Retinal pigment epithelial cell (primary cell): ENCODE results near the gene BCO1.

Experiments used
- DNase-seq: peaks from one replicate; pipeline ENCODE4 v3.0.0-alpha.2; 2010; ENCODE audit warnings: low read depth
- H3K4me3 ChIP-seq: 2 replicates; pipeline ENCODE4 v1.5.1; 2011; ENCODE audit warnings: mild to moderate bottlenecking, low read length, control low read depth, moderate library complexity
- CTCF ChIP-seq: conservative IDR thresholded peaks from 2 replicates; pipeline ENCODE4 v1.5.1; 2011; ENCODE audit warnings: low read depth, low read length, control low read depth, inconsistent platforms

BCO1 gene

GRCh38 chr16:81296631-81297030 is 58.1 kb downstream of the BCO1 start:
- no peak for DNase-seq
- TF ChIP-seq CTCF = no peak

DNA sequence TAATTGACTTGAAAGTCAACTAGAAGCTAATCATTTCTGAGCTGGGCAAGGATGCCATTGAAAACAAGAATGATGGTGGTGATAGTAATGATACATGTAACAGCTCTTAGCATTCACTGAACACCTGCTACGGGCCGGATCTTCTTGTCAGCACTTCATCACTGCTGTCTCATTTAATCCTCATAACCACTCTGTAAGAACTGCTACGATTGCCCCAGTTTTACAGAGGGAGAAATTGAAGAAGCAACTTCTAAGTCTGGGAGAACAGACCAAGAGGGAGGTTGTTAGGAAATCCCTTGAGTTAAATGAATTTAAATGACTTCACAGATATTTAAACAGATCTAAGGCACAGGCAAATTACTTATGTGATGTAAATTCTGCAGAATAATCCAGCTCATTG is 69.3 kb downstream of the BCO1 start:
- H3K4me3 ChIP-seq = no peak overlapping the region
- DNase-seq = no peak
- TF ChIP-seq CTCF = no peak

More at GRCh38 chr16:81296631-81297030, 58.1 kb downstream of the BCO1 start:
- H3K4me3 ChIP-seq = no peak overlapping the region

DNA sequence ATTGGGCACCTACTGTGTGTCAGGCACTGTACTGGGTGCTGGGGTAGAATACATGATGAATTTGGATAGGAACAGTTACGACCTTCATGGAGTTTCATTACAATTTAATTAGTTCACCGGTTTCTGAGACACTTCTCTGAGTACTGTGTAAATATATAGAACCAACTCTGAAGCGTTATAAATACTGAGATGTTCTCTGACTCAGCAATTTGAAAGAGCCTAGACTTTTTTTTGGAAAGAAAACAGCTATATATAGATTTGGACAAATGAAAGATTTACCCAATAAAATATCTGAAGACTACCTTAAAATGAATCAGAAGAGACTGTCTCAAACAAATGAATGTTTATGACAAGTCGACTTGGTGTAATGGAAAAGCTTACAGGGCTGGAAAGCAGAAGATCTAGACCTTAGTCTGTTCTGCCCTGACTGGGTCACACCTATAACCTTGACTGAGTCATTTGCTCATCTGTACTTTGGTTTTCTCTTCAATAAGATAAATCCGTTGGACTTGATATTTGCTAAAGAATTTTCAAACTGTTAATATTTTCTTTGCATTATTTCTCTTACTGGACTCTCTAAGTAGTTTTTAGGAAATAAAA is 71.7 kb downstream of the BCO1 start:
- H3K4me3 ChIP-seq = no peak overlapping the region
- no peak for TF ChIP-seq CTCF
- no peak for DNase-seq

- no peak for TF ChIP-seq CTCF
- H3K4me3 ChIP-seq = no peak overlapping the region
- no peak for DNase-seq
Observed at GRCh38 chr16:81311762-81312161, 73.3 kb downstream of the BCO1 start.

DNA sequence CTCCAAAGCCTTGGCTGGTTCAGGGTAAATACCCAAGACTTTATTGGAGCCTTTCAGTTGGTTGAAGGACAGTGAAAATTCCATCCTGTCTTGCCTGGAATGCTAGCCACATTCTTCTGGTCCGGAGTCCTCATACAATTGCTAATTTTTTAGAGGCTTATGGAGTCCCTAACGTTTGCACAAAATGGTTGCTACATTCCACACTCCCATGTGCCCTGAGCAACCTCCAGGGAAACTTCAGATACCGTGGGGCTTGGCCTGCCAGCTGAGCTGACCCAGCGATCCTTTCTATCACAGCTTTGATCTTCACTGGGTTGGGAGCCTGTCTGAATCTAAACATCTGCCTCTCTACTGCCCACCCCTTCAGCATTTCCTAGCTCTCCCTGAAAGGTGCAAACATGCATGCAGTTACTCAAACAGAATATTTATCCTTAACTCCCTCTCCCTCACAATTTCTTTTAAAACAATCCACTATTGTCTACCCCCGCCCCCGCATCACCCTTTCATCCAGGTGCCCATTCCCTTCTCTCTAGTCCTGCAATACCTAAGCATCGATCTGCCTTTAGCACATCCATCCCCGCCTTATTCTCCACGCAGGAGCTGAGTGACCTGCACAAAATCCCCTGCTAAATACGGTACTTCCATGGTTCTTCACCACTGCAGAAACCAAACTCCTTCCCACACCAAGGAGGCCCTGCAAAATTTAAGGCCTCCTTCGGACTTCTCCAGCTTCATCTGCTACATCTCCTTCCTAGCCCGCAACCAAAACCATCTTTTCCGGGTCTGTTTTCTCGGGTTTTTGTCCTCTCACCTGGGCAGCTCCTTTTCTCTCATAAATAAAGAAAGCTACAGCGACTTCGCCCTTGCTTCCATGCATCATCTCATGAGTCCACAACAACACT is 75.5 kb downstream of the BCO1 start:
- DNase-seq = no peak
- H3K4me3 ChIP-seq = peak overlapping the region; percentile 97
- no peak for TF ChIP-seq CTCF

- no peak for TF ChIP-seq CTCF
- H3K4me3 ChIP-seq = peak within 1 kb of the TSS; percentile 97
- peak; percentile 88 for DNase-seq
Observed at GRCh38 chr16:81314603-81315270, 76.2 kb downstream of the BCO1 start, which contains the start of gene GAN. Gene GAN (plus strand): TSS chr16:81314962. CDS start chr16:81315114, 152 bp downstream.
